ENCODE results near the gene LRRC7.

Gene LRRC7

GRCh38 chr1:69567652-69568420 lies at the start of gene LRRC7:
Gene LRRC7 (plus strand): TSS chr1:69567922. CDS start chr1:69568640, 718 bp downstream.
- CTCF ChIA-PET: interaction anchor here (0.6 to 1.2 kb wide), 3 partner anchors 132 to 1098 kb away, joined by 3 to 13 read pairs (median 4); no protein-coding TSS in a partner anchor
- no peak for TF ChIP-seq CTCF (conservative IDR thresholded peaks at IDR 0.05; ENCODE audit: low read depth)
- no peak for DNase-seq (ENCODE audit: low spot score)
- POLR2A ChIA-PET (ENCODE audit: low non-redundant PET): no interaction called here
- no peak within 1 kb of the TSS for H3K27ac ChIP-seq

- DNase-seq (ENCODE audit: low spot score): no peak
- no peak for TF ChIP-seq CTCF (conservative IDR thresholded peaks at IDR 0.05; ENCODE audit: low read depth)
- ChIA-PET CTCF (no interaction called here), POLR2A (ENCODE audit: low non-redundant PET) (no interaction called here)
- H3K27ac ChIP-seq: no peak overlapping the region
Measured at GRCh38 chr1:69519006-69519405, 48.7 kb upstream of the LRRC7 start.

GRCh38 chr1:69520326-69520725 lies 47.4 kb upstream of the LRRC7 start:
- no peak for DNase-seq (ENCODE audit: low spot score)
- no peak for TF ChIP-seq CTCF (conservative IDR thresholded peaks at IDR 0.05; ENCODE audit: low read depth)
- no peak overlapping the region for H3K27ac ChIP-seq
- ChIA-PET POLR2A (ENCODE audit: low non-redundant PET) (no interaction called here), CTCF (no interaction called here)

GRCh38 chr1:69523032-69523431 lies 44.7 kb upstream of the LRRC7 start:
- POLR2A ChIA-PET (ENCODE audit: low non-redundant PET): no interaction called here

GRCh38 chr1:69523461-69523860 lies 44.3 kb upstream of the LRRC7 start:
- no peak overlapping the region for H3K27ac ChIP-seq
- POLR2A ChIA-PET (ENCODE audit: low non-redundant PET): no interaction called here
- TF ChIP-seq CTCF (conservative IDR thresholded peaks at IDR 0.05; ENCODE audit: low read depth): no peak
- DNase-seq (ENCODE audit: low spot score): no peak
- CTCF ChIA-PET: interaction anchor here (0.6 kb wide), 1 partner anchor 78 kb away, joined by 4 read pairs; no protein-coding TSS in a partner anchor

More at GRCh38 chr1:69523032-69523431, 44.7 kb upstream of the LRRC7 start:
- H3K27ac ChIP-seq: no peak overlapping the region
- CTCF ChIA-PET: interaction anchor here (0.6 kb wide), 1 partner anchor 78 kb away, joined by 4 read pairs; no protein-coding TSS in a partner anchor
- TF ChIP-seq CTCF (conservative IDR thresholded peaks at IDR 0.05; ENCODE audit: low read depth): no peak
- peak; percentile 11 for DNase-seq (ENCODE audit: low spot score)

GRCh38 chr1:69524015-69524414 lies 43.7 kb upstream of the LRRC7 start:
- no peak for DNase-seq (ENCODE audit: low spot score)
- POLR2A ChIA-PET (ENCODE audit: low non-redundant PET): no interaction called here
- no peak overlapping the region for H3K27ac ChIP-seq
- TF ChIP-seq CTCF (conservative IDR thresholded peaks at IDR 0.05; ENCODE audit: low read depth): no peak
- CTCF ChIA-PET: no interaction called here
